HG03039 (cell line): Measurements from ENCODE around the gene TMEM260.
"Not testable (repeated sequence)": the region's sequence is repeated elsewhere in the genome, so short reads cannot be mapped to it uniquely, and the experiment has no call there.

ENCODE experiments used
- ATAC-seq: cut with Tn5 transposase; IDR thresholded peaks from one replicate; pipeline ENCODE4 v1.9.1; 2021; ENCODE audit warnings: mild to moderate bottlenecking, moderate library complexity; ENCODE audit not compliant: unreplicated experiment

TMEM260 gene

DNA sequence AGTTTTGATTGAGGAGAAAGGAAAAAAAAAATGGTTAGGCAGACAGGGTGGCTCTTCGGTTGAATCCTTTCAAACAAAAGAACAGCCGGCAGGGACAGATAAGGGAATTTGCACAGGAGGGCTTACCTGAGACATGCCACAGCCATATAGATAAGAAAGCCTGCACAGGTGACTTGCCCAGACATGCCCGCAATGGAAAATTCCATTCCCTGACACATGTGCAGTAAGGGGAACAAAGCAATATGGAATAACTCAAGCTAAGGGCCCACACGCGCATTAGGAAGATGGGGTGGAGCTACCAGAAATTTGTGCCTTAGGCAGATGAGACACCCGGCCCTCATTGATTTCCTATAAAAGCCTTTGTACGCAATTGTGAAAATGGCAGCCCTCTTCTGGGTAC is 86.7 kb downstream of the TMEM260 start:
- no peak for ATAC-seq

DNA sequence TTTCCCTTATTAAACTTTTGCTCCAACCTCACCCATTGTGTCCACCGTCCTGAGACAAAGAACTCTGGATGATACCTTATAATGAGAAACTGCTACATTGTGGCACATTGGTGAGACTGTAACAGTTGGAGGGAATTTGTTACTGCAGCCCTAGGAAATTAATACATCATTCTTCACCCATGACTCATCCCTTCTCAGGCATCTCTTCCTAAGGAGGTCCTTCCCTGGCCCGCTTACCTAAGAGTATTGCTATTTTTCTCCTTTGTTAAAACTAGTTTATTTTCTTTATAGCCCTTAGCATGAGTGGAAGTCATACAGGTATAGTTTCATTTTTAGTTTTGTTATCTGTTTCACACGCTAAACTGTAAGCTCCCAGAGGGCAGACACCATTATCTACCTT is 87.1 kb downstream of the TMEM260 start:
- ATAC-seq = no peak

DNA sequence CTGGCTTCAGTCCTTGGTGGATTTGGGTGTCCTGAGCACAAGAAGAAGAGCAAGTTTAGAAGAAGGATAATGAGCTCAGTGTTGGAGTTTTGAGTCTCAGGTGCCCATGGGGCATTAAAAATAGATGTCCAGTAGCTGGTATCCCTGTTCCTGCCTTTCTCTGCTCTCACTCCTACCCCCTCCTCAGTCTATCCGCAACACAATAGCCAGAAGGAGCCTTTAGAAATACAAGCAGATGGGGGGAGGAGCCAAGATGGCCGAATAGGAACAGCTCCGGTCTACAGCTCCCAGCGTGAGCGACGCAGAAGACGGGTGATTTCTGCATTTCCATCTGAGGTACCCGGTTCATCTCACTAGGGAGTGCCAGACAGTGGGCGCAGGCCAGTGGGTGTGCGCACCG is 87.7 kb downstream of the TMEM260 start:
- not testable (repeated sequence) for ATAC-seq

DNA sequence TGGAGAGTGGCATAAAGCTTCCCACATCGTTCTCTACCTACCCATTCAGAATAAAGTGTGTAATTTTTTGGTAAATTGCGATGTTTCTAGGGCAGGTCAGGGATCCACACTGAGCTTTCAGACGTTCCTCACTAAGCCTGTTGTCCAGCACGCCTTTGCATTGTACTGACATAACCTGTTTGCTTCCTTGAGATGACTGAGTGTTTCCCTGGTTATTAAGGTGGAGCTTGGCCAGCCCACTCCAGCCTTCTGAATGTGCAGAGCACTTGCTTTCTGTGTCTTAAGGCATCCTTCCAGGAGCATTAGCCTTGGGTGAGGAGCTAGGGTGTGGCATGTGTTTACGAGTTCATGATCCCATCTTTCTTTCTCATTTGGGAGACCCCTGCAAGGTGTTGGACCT is 96.4 kb downstream of the TMEM260 start:
- no peak for ATAC-seq

DNA sequence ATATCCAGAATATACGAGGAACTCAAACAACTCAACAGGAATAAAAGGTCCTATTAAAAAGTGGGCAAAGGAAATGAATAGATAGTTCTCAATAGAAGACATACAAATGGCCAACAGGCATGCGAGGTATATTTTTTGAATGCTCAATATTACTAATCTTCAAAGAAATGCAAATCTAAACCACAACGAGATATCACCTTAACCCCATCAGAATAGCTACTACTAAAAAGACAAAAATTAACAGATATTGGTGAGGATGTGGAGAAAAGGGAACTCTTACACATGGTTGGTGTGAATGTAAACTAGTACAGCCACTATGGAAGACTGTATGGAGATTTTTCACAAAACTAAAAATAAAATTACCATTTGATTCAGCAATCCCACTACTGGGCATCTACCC is 99.2 kb downstream of the TMEM260 start:
- no peak for ATAC-seq

DNA sequence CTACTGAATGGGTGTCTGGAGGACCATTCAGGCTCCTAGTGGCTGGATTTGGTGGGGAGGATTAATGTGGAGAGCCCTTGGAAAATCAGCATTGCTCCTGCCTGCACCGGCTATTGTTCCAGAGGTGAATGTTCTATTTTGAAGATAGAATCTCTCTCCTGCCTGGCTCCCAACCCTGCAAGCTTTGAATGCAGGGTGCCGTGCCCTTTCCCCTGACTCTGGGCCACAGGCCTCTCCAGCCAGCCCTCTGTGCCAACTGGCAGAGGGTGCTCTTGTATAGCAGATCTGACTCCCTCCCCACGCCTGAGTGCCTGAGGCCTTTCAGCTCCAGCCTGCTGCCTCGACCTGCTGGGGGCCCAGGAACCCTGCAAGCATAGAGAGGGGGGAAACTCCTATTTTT is 106.8 kb downstream of the TMEM260 start:
- no peak for ATAC-seq

DNA sequence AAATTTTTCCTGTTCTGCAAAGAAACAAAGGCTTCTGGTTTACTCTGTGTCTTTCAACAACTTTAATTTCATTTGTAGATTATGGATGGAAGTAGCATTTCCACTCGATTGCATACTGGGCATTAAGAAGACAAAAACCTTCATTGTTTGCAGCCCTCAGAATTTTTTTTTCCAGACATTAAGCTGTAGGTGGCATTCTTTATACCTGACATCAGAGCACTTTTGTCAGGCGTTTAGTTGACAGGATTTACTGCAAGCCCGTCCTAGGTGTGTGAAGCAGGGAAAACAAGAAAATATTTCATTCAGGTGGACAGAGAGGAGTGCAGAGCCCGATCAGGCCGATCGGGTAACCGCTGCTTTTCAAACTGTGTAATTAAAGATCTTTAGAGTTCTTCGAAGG is 107.5 kb downstream of the TMEM260 start:
- ATAC-seq = no peak

DNA sequence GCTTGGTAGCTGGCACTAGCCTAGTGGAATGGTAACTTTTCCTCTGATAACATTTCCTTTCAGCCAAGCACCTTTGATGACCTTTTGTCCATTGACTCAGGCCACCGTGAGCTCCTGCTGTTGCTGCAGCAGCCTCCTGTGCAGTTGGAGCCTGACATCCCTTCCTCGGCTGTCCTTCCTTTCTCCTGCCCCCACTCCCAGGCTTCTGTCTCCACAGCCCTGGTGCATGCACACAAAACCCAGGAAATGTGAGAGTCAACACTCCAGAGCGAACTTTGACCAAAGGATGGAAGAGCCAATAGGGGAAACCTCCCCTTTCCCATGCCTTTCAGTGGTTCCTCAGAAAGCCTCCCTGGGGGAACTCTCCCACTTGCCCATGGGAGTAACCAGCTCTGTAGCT is 115.0 kb downstream of the TMEM260 start:
- no peak for ATAC-seq

DNA sequence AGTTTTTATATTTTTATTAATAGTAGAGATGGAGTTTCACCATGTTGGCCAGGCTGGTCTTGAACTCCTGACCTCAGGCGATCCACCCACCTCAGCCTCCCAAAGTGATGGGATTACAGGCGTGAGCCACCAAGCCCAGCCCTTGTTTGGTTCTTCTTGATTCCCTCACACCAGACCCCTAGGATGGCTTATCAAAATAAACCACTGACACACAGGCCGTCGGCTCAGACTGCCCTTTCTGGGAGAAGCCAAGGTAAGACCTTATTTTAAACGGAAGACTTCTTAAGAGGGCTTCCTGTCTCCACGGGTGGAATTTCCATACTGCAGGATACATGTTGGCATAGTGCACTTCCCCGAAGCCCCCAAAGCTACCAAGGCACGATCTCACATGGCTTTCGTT is 115.6 kb downstream of the TMEM260 start:
- ATAC-seq = not testable (repeated sequence)
